Neural cell (in vitro differentiated cells): ENCODE data around the gene ZNF814. TPM values are rescaled to one million over a fixed set of nuclear protein-coding genes. Genes with fewer than 3 reads are reported as not detected.

Experiments used
- H2AFZ ChIP-seq: fragments of 200-600, 300-800 bp; sonication (generic), shearing (Covaris generic); 2 replicates; pipeline ENCODE4 v1.6.0; 2014; ENCODE audit warnings: low read depth, mild to moderate bottlenecking, antibody characterized with exemption, low read length, moderate library complexity
- H3F3A ChIP-seq: fragments of 200-600 bp; shearing (Covaris generic); 2 replicates; pipeline ENCODE4 v1.6.1; 2016; ENCODE audit warnings: mild to moderate bottlenecking, moderate library complexity, mixed read lengths, antibody characterized with exemption, low read length; ENCODE audit not compliant: insufficient read depth, poor library complexity, severe bottlenecking
- H3K27ac ChIP-seq: fragments of 200-600, 300-800 bp; sonication (generic), shearing (Covaris generic); 2 replicates; pipeline ENCODE4 v1.5.1; 2014; ENCODE audit warnings: mild to moderate bottlenecking, low read length, moderate library complexity
- H3K27me3 ChIP-seq: fragments of 300-800, 200-600 bp; sonication (generic), shearing (Covaris generic); 2 replicates; pipeline ENCODE4 v1.6.0; 2014; ENCODE audit warnings: mild to moderate bottlenecking, low read depth, low read length, moderate library complexity; ENCODE audit not compliant: insufficient read depth
- H3K36me3 ChIP-seq: fragments of 300-800, 200-600 bp; sonication (generic), shearing (Covaris generic); 2 replicates; pipeline ENCODE4 v1.5.1; 2014; ENCODE audit warnings: mild to moderate bottlenecking, antibody characterized with exemption, low read length, moderate library complexity; ENCODE audit not compliant: insufficient read depth
- H3K4me2 ChIP-seq: fragments of 300-800, 200-600 bp; sonication (generic), shearing (Covaris generic); 2 replicates; pipeline ENCODE4 v1.6.0; 2014; ENCODE audit warnings: mild to moderate bottlenecking, low read length
- H3K4me3 ChIP-seq: fragments of 300-800, 200-600 bp; sonication (generic), shearing (Covaris generic); 2 replicates; pipeline ENCODE4 v1.5.1; 2014; ENCODE audit warnings: mild to moderate bottlenecking, low read length, moderate library complexity
- H3K79me2 ChIP-seq: fragments of 200-600 bp; shearing (Covaris generic); replicated peaks from 2 replicates; pipeline ENCODE4 v1.6.0; 2014; ENCODE audit warnings: mild to moderate bottlenecking, low read length, moderate library complexity; ENCODE audit not compliant: insufficient read depth
- H3K9ac ChIP-seq: fragments of 300-800, 200-600 bp; sonication (generic), shearing (Covaris generic); 2 replicates; pipeline ENCODE4 v1.6.1; 2016; ENCODE audit warnings: mild to moderate bottlenecking, low read length, mixed read lengths
- H3K9me2 ChIP-seq: fragments of 200-600 bp; shearing (Covaris generic); 2 replicates; pipeline ENCODE4 v1.6.1; 2016; ENCODE audit warnings: mild to moderate bottlenecking, low read length, mixed read lengths; ENCODE audit not compliant: insufficient read depth
- H3K9me3 ChIP-seq: fragments of 200-600, 300-800 bp; sonication (generic), shearing (Covaris generic); 2 replicates; pipeline ENCODE4 v1.6.1; 2016; ENCODE audit warnings: mild to moderate bottlenecking, mixed run types, low read length, moderate library complexity, mixed read lengths
- H4K20me1 ChIP-seq: fragments of 200-600 bp; shearing (Covaris generic); 2 replicates; pipeline ENCODE4 v1.6.1; 2016; ENCODE audit warnings: mild to moderate bottlenecking, mixed run types; ENCODE audit not compliant: insufficient read depth
- EP300 ChIP-seq: fragments of 450-650 bp; conservative IDR thresholded peaks from 2 replicates; pipeline ENCODE4 v1.6.1; 2014; ENCODE audit warnings: antibody characterized with exemption, mild to moderate bottlenecking, moderate library complexity; ENCODE audit not compliant: poor library complexity, severe bottlenecking
- EZH2 ChIP-seq: fragments of 200-600, 300-800 bp; shearing (Covaris generic), sonication (generic); IDR thresholded peaks from 2 replicates; pipeline ENCODE4 v1.6.1; 2014; ENCODE audit warnings: antibody characterized with exemption, low read length, borderline replicate concordance, mild to moderate bottlenecking; ENCODE audit not compliant: insufficient read depth, poor library complexity, severe bottlenecking
- MXI1 ChIP-seq: fragments of 450-650 bp; conservative IDR thresholded peaks from 2 replicates; pipeline ENCODE4 v1.6.1; 2014; ENCODE audit warnings: antibody characterized with exemption, mild to moderate bottlenecking; ENCODE audit not compliant: poor library complexity, severe bottlenecking
- POLR2AphosphoS5 ChIP-seq: IDR thresholded peaks from 2 replicates; pipeline ENCODE4 v1.6.1; 2012
- RAD21 ChIP-seq: fragments of 450-650 bp; conservative IDR thresholded peaks from 2 replicates; pipeline ENCODE4 v1.6.1; 2014; ENCODE audit warnings: antibody characterized with exemption, mild to moderate bottlenecking, moderate library complexity
- SMC3 ChIP-seq: fragments of 450-650 bp; conservative IDR thresholded peaks from 2 replicates; pipeline ENCODE4 v1.6.1; 2014; ENCODE audit warnings: antibody characterized with exemption, mild to moderate bottlenecking, moderate library complexity; ENCODE audit not compliant: poor library complexity
- TAF1 ChIP-seq: IDR thresholded peaks from 2 replicates; pipeline ENCODE4 v1.6.1; 2012; ENCODE audit warnings: low read depth
- polyA plus RNA-seq: library from polyadenylated mRNA; depleted of rRNA; stranded (reverse); fragments of >200 nt; gene quantifications from 2 replicates; pipeline ENCODE4 v1.2.3, GENCODE V29; 2014
- TF ChIP-seq, protein P1 (sequence below): fragments of 450-650 bp; IDR thresholded peaks from 2 replicates; pipeline ENCODE4 v1.5.1; 2014; ENCODE audit warnings: antibody characterized with exemption, mild to moderate bottlenecking, moderate library complexity; ENCODE audit not compliant: poor library complexity, severe bottlenecking
- TF ChIP-seq, protein P2 (sequence below): IDR thresholded peaks from 2 replicates; pipeline ENCODE4 v1.6.1; 2012; ENCODE audit warnings: borderline replicate concordance

Gene ZNF814
- polyA plus RNA-seq, 1 donor from 2014 or later = 17.7 TPM

DNA sequence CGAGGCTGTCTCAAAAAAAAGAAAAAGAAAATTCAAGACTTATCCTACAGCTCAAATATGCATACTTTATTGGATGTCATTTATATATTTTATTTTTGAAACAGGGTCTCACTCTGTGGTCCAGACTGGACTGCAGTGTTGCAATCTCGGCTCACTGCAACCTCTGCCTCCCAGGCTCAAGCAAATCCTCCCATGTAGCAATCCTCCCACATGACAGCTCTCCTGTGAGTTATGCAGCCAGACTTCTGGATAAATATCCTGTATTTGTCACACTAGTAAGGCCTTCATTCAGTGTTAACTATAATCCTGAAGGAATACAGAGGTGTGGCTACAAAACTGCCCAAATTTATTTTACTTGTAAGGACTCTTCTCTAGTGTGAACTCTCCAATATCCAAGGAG, 81.3 kb downstream of the ZNF814 start:
- Histone ChIP-seq H4K20me1 (no peaks in the 10 kb centered on the region), H3K9me2 (no peaks in the 10 kb centered on the region), H3K36me3 (no peaks in the 10 kb centered on the region), H3K9me3 (no peaks in the 10 kb centered on the region), H3K27me3 (no peaks in the 10 kb centered on the region), H2AFZ (no peak overlapping the region), H3K4me3 (no peak overlapping the region), H3K27ac (no peak overlapping the region), H3F3A (peaks cover 3% of the 10 kb centered on the region), H3K4me2 (no peak overlapping the region), H3K79me2 (peaks cover 4% of the 10 kb centered on the region), H3K9ac (no peak overlapping the region)
- TF ChIP-seq, protein P1, sequence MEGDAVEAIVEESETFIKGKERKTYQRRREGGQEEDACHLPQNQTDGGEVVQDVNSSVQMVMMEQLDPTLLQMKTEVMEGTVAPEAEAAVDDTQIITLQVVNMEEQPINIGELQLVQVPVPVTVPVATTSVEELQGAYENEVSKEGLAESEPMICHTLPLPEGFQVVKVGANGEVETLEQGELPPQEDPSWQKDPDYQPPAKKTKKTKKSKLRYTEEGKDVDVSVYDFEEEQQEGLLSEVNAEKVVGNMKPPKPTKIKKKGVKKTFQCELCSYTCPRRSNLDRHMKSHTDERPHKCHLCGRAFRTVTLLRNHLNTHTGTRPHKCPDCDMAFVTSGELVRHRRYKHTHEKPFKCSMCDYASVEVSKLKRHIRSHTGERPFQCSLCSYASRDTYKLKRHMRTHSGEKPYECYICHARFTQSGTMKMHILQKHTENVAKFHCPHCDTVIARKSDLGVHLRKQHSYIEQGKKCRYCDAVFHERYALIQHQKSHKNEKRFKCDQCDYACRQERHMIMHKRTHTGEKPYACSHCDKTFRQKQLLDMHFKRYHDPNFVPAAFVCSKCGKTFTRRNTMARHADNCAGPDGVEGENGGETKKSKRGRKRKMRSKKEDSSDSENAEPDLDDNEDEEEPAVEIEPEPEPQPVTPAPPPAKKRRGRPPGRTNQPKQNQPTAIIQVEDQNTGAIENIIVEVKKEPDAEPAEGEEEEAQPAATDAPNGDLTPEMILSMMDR = no peak
- no peak for TF ChIP-seq MXI1
- no peak for TF ChIP-seq TAF1
- no peak for TF ChIP-seq EP300
- TF ChIP-seq, protein P2, sequence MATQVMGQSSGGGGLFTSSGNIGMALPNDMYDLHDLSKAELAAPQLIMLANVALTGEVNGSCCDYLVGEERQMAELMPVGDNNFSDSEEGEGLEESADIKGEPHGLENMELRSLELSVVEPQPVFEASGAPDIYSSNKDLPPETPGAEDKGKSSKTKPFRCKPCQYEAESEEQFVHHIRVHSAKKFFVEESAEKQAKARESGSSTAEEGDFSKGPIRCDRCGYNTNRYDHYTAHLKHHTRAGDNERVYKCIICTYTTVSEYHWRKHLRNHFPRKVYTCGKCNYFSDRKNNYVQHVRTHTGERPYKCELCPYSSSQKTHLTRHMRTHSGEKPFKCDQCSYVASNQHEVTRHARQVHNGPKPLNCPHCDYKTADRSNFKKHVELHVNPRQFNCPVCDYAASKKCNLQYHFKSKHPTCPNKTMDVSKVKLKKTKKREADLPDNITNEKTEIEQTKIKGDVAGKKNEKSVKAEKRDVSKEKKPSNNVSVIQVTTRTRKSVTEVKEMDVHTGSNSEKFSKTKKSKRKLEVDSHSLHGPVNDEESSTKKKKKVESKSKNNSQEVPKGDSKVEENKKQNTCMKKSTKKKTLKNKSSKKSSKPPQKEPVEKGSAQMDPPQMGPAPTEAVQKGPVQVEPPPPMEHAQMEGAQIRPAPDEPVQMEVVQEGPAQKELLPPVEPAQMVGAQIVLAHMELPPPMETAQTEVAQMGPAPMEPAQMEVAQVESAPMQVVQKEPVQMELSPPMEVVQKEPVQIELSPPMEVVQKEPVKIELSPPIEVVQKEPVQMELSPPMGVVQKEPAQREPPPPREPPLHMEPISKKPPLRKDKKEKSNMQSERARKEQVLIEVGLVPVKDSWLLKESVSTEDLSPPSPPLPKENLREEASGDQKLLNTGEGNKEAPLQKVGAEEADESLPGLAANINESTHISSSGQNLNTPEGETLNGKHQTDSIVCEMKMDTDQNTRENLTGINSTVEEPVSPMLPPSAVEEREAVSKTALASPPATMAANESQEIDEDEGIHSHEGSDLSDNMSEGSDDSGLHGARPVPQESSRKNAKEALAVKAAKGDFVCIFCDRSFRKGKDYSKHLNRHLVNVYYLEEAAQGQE = no peak
- no peak for TF ChIP-seq POLR2AphosphoS5
- no peak for TF ChIP-seq EZH2
- TF ChIP-seq SMC3 = no peak
- TF ChIP-seq RAD21 = no peak

DNA sequence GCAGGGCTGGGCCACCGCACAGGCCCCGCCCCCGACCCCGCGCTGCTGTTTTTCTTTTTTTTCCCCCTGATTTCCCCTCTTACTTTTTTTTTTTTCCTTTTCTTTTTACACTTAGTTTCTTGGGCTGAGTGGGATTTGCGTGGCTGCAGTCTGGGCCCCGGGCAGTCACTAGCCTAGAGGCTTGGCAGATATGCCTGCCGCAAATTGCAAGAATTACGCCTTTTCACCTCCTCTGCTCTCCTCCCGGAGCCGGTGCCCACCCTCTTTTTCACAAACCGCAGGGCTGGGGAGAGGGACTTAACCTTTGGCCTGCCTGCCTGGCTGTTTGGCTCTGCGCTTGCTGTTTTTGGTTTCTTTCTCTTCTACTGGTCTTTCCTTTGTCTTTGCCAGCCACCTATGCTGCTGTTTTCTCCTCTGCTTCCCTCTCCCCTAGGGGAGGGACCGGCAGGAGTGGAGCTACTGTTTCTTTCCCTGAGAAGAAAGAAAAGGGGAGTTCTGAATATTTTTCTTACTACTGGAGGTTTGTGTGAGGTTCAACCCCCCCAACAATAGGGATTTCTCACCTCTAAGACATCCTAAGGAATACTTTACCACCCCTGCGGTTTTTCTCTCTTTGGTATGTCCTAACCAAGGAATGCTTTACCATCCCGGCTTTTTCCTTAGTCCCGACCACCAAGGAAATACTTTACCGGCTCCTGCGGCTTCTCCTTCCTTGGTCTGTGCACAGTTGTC, 85.1 kb downstream of the ZNF814 start:
- H3K79me2 ChIP-seq = peaks cover 4% of the 10 kb centered on the region

More for the DNA sequence above, 85.1 kb downstream of the ZNF814 start:
- peak overlapping the region; percentile 67 for H3K4me3 ChIP-seq
- no peaks in the 10 kb centered on the region for H3K27me3 ChIP-seq
- H3K27ac ChIP-seq = peak overlapping the region; percentile 96
- H4K20me1 ChIP-seq = no peaks in the 10 kb centered on the region
- H3K4me2 ChIP-seq = peak overlapping the region; percentile 69
- no peaks in the 10 kb centered on the region for H3K9me3 ChIP-seq
- TF ChIP-seq RAD21 = no peak
- TF ChIP-seq, protein P2 = peak; percentile 79
- no peak for TF ChIP-seq EP300
- peak; percentile 83 for TF ChIP-seq TAF1
- TF ChIP-seq POLR2AphosphoS5 = peak; percentile 75
- peak; percentile 42 for TF ChIP-seq MXI1
- TF ChIP-seq, protein P1 = no peak
- no peak for TF ChIP-seq SMC3
- no peak for TF ChIP-seq EZH2
- H3F3A ChIP-seq = peaks cover 3% of the 10 kb centered on the region
- H2AFZ ChIP-seq = peak overlapping the region; percentile 69
- H3K9me2 ChIP-seq = no peaks in the 10 kb centered on the region
- H3K36me3 ChIP-seq = no peaks in the 10 kb centered on the region
- H3K9ac ChIP-seq = peak overlapping the region; percentile 88
